Activated naive CD8-positive, alpha-beta T cell treated with anti-CD3 and anti-CD28 coated beads, Interleukin-2, amount 10 ng/mL, durations not matched to agents 7 days and 5 days (primary cell): ENCODE measurements around the gene ARF6. TPM values are rescaled to one million over a fixed set of nuclear protein-coding genes. Genes with fewer than 3 reads are reported as not detected.

ENCODE experiments used
- ATAC-seq: fragments of 150-1000 bp; cut with Tn5 transposase; one replicate; pipeline ENCODE4 v1.10.0; 2021; ENCODE audit warnings: low read depth, moderate library complexity
- POLR2A ChIA-PET: fragments of 350-600 bp; sonication (Branson Sonifier 250); formaldehyde crosslinking; loops from one replicate; lab custom pipeline; 2021; ENCODE audit warnings: antibody characterized with exemption; lab: Charles Lee
- DNase-seq: peaks from one replicate; pipeline ENCODE4 v3.0.0; 2021
- H3K27ac Mint-ChIP-seq: one replicate; pipeline ENCODE4 v1.8.0; 2022; ENCODE audit warnings: mild to moderate bottlenecking, mixed read lengths
- H3K27me3 Mint-ChIP-seq: one replicate; pipeline ENCODE4 v1.8.0; 2022; ENCODE audit warnings: mild to moderate bottlenecking, moderate library complexity, mixed read lengths
- H3K36me3 Mint-ChIP-seq: one replicate; pipeline ENCODE4 v1.8.0; 2021; ENCODE audit warnings: mild to moderate bottlenecking, mixed read lengths
- H3K4me1 Mint-ChIP-seq: one replicate; pipeline ENCODE4 v1.8.0; 2021; ENCODE audit warnings: mixed read lengths
- H3K4me3 Mint-ChIP-seq: one replicate; pipeline ENCODE4 v1.8.0; 2022; ENCODE audit warnings: mild to moderate bottlenecking, moderate library complexity, mixed read lengths
- H3K9me3 Mint-ChIP-seq: one replicate; pipeline ENCODE4 v1.8.0; 2021; ENCODE audit warnings: mixed read lengths
- total RNA-seq, 2 experiments: library from RNA; stranded (reverse); gene quantifications; one replicate each; pipeline ENCODE4 v1.2.3, GENCODE V29; 2021

Gene ARF6
- 100 to 1,000 TPM; 162 to 169 TPM for total RNA-seq

- Mint-ChIP-seq H3K27ac (peak within 1 kb of the TSS; percentile 99), H3K9me3 (no peaks in the 10 kb centered on the region), H3K36me3 (peaks cover 38% of the 10 kb centered on the region), H3K4me1 (peaks cover 16% of the 10 kb centered on the region), H3K4me3 (peak within 1 kb of the TSS; percentile 99), H3K27me3 (no peaks in the 10 kb centered on the region)
- peak; percentile 98 for DNase-seq
- ATAC-seq = peak; percentile 89
- POLR2A ChIA-PET = interaction anchor here (0.5 to 3.7 kb wide), 29 partner anchors 8 to 224 kb away, joined by 3 to 121 read pairs (median 6); partner anchors contain the start of genes NEMF and VCPKMT
Observed at GRCh38 chr14:49892636-49893308, at the start of gene ARF6. Gene ARF6 (plus strand): TSS chr14:49893082. CDS start chr14:49893737, 655 bp downstream.

- H3K27me3 Mint-ChIP-seq = no peaks in the 10 kb centered on the region
- no peaks in the 10 kb centered on the region for H3K9me3 Mint-ChIP-seq
- peaks cover 24% of the 10 kb centered on the region for H3K4me1 Mint-ChIP-seq
- ATAC-seq = no peak
- no peak overlapping the region for H3K27ac Mint-ChIP-seq
- no peak for DNase-seq
- H3K4me3 Mint-ChIP-seq = no peak overlapping the region
- H3K36me3 Mint-ChIP-seq = peaks cover 27% of the 10 kb centered on the region
- POLR2A ChIA-PET = interaction anchor here (1.3 to 5.2 kb wide), 2 partner anchors 13 to 268 kb away, joined by 5 to 110 read pairs; partner anchors contain the start of gene VCPKMT
Observed at GRCh38 chr14:49849213-49849847, 43.6 kb upstream of the ARF6 start.

GRCh38 chr14:49851813-49852212 lies 41.1 kb upstream of the ARF6 start:
- Mint-ChIP-seq H3K27ac (peak overlapping the region; percentile 99), H3K4me3 (peak overlapping the region; percentile 99), H3K4me1 (peaks cover 26% of the 10 kb centered on the region), H3K36me3 (peaks cover 17% of the 10 kb centered on the region), H3K27me3 (no peaks in the 10 kb centered on the region), H3K9me3 (no peaks in the 10 kb centered on the region)
- ATAC-seq (no peak), DNase-seq (no peak)
- POLR2A ChIA-PET = interaction anchor here (0.7 to 5.2 kb wide), 22 partner anchors 9 to 266 kb away, joined by 3 to 110 read pairs (median 6); partner anchors contain the start of genes DNAAF2, KLHDC2, MGAT2 and RPL36AL

- H3K36me3 Mint-ChIP-seq = peaks cover 18% of the 10 kb centered on the region
- H3K4me1 Mint-ChIP-seq = peaks cover 29% of the 10 kb centered on the region
- H3K27ac Mint-ChIP-seq = peak within 1 kb of the TSS; percentile 99
- POLR2A ChIA-PET = interaction anchor here (0.7 to 5.2 kb wide), 30 partner anchors 9 to 266 kb away, joined by 3 to 110 read pairs (median 6); partner anchors contain the start of genes DNAAF2, KLHDC2, LRR1 and MGAT2
- peak within 1 kb of the TSS; percentile 99 for H3K4me3 Mint-ChIP-seq
- no peaks in the 10 kb centered on the region for H3K9me3 Mint-ChIP-seq
- no peaks in the 10 kb centered on the region for H3K27me3 Mint-ChIP-seq
- DNase-seq = peak; percentile 81
- ATAC-seq = peak; percentile 80
Observed at GRCh38 chr14:49852301-49853157, 40.4 kb upstream of the ARF6 start, which contains the start of gene NEMF. Gene NEMF (minus strand): TSS chr14:49852788. CDS start chr14:49852753, 35 bp downstream.

- Mint-ChIP-seq H3K4me1 (peaks cover 30% of the 10 kb centered on the region), H3K27ac (peak overlapping the region; percentile 99), H3K4me3 (peak overlapping the region; percentile 99), H3K36me3 (peaks cover 19% of the 10 kb centered on the region), H3K27me3 (no peaks in the 10 kb centered on the region), H3K9me3 (no peaks in the 10 kb centered on the region)
- POLR2A ChIA-PET = interaction anchor here (0.7 to 5.2 kb wide), 25 partner anchors 9 to 267 kb away, joined by 3 to 110 read pairs (median 7); partner anchors contain the start of genes DNAAF2, KLHDC2, LRR1 and MGAT2
- DNase-seq (no peak), ATAC-seq (no peak)
Observed at GRCh38 chr14:49853158-49853477, 39.8 kb upstream of the ARF6 start.

GRCh38 chr14:49853572-49854375 lies 39.1 kb upstream of the ARF6 start:
- Mint-ChIP-seq H3K9me3 (no peaks in the 10 kb centered on the region), H3K4me1 (peaks cover 33% of the 10 kb centered on the region), H3K4me3 (peak overlapping the region; percentile 99), H3K27ac (peak overlapping the region; percentile 75), H3K27me3 (no peaks in the 10 kb centered on the region), H3K36me3 (peaks cover 22% of the 10 kb centered on the region)
- POLR2A ChIA-PET = interaction anchor here (0.6 to 5.2 kb wide), 10 partner anchors 8 to 255 kb away, joined by 3 to 110 read pairs (median 6); partner anchors contain the start of genes KLHDC2, LRR1, MGAT2 and RPL36AL
- peak; percentile 61 for ATAC-seq
- peak; percentile 68 for DNase-seq

GRCh38 chr14:49857427-49858003 lies 35.4 kb upstream of the ARF6 start:
- DNase-seq (no peak), ATAC-seq (no peak)
- H3K4me1 Mint-ChIP-seq = peaks cover 29% of the 10 kb centered on the region
- H3K4me3 Mint-ChIP-seq = no peak overlapping the region
- no peaks in the 10 kb centered on the region for H3K27me3 Mint-ChIP-seq
- H3K36me3 Mint-ChIP-seq = peaks cover 9% of the 10 kb centered on the region
- no peak overlapping the region for H3K27ac Mint-ChIP-seq
- POLR2A ChIA-PET = no interaction called here
- no peaks in the 10 kb centered on the region for H3K9me3 Mint-ChIP-seq

- no peak overlapping the region for H3K27ac Mint-ChIP-seq
- H3K4me1 Mint-ChIP-seq = peaks cover 27% of the 10 kb centered on the region
- peaks cover 6% of the 10 kb centered on the region for H3K36me3 Mint-ChIP-seq
- no peak overlapping the region for H3K4me3 Mint-ChIP-seq
- ATAC-seq (no peak), DNase-seq (no peak)
- POLR2A ChIA-PET = interaction anchor here (0.7 to 7.1 kb wide), 3 partner anchors 21 to 227 kb away, joined by 3 to 72 read pairs (median 4); no protein-coding TSS in a partner anchor
- H3K9me3 Mint-ChIP-seq = no peaks in the 10 kb centered on the region
- no peaks in the 10 kb centered on the region for H3K27me3 Mint-ChIP-seq
Observed at GRCh38 chr14:49858383-49858782, 34.5 kb upstream of the ARF6 start.

- Mint-ChIP-seq H3K9me3 (no peaks in the 10 kb centered on the region), H3K36me3 (peaks cover 6% of the 10 kb centered on the region), H3K4me1 (peaks cover 22% of the 10 kb centered on the region), H3K27ac (no peak overlapping the region), H3K27me3 (no peaks in the 10 kb centered on the region), H3K4me3 (no peak overlapping the region)
- DNase-seq (no peak), ATAC-seq (no peak)
- POLR2A ChIA-PET = interaction anchor here (0.7 to 9.4 kb wide), 19 partner anchors 9 to 256 kb away, joined by 3 to 291 read pairs (median 17); partner anchors contain the start of genes ARF6, KLHDC2, NEMF and VCPKMT
Observed at GRCh38 chr14:49860988-49861698, 31.7 kb upstream of the ARF6 start.

GRCh38 chr14:49861699-49862088 lies 31.2 kb upstream of the ARF6 start:
- peaks cover 6% of the 10 kb centered on the region for H3K36me3 Mint-ChIP-seq
- peak; percentile 10 for ATAC-seq
- H3K27ac Mint-ChIP-seq = no peak overlapping the region
- H3K4me1 Mint-ChIP-seq = peaks cover 22% of the 10 kb centered on the region
- DNase-seq = peak; percentile 67
- no peak overlapping the region for H3K4me3 Mint-ChIP-seq
- POLR2A ChIA-PET = interaction anchor here (0.7 to 9.4 kb wide), 28 partner anchors 10 to 262 kb away, joined by 3 to 291 read pairs (median 12); partner anchors contain the start of genes ARF6, KLHDC2, MGAT2 and NEMF
- H3K9me3 Mint-ChIP-seq = no peaks in the 10 kb centered on the region
- no peaks in the 10 kb centered on the region for H3K27me3 Mint-ChIP-seq

- H3K4me1 Mint-ChIP-seq = peaks cover 22% of the 10 kb centered on the region
- DNase-seq (peak; percentile 86), ATAC-seq (peak; percentile 9)
- no peak overlapping the region for H3K27ac Mint-ChIP-seq
- no peak overlapping the region for H3K4me3 Mint-ChIP-seq
- POLR2A ChIA-PET = interaction anchor here (0.6 to 9.4 kb wide), 44 partner anchors 11 to 459 kb away, joined by 3 to 291 read pairs (median 8); partner anchors contain the start of genes ARF6, DNAAF2, KLHDC2 and MGAT2
- H3K9me3 Mint-ChIP-seq = no peaks in the 10 kb centered on the region
- no peaks in the 10 kb centered on the region for H3K27me3 Mint-ChIP-seq
- H3K36me3 Mint-ChIP-seq = peaks cover 6% of the 10 kb centered on the region
Observed at GRCh38 chr14:49862089-49862673, 30.7 kb upstream of the ARF6 start.
